Endothelial cell of umbilical vein (primary cell): ENCODE data around the gene KDM4B. TPM values are rescaled to one million over a fixed set of nuclear protein-coding genes. Genes with fewer than 3 reads are reported as not detected.
A peak's percentile ranks its signal among the peaks of the same experiment; 100 is the strongest.

ENCODE experiments used
- BruUV-seq: library from RNA; stranded (reverse); fragments of 400-500 nt; replicated peaks from 2 replicates; lab custom pipeline; 2021; lab: Mats Ljungman, UMichigan
- CTCF ChIA-PET: fragments of 300-600, 350-600 bp; sonication (Branson Sonifier 250); formaldehyde crosslinking; loops from one replicate; lab custom pipeline; 2021; ENCODE audit warnings: antibody characterized with exemption, inconsistent platforms; lab: Charles Lee
- POLR2A ChIA-PET: fragments of 300-600, 350-600 bp; sonication (Branson Sonifier 250); formaldehyde crosslinking; loops from one replicate; lab custom pipeline; 2021; ENCODE audit warnings: antibody characterized with exemption, inconsistent platforms; lab: Charles Lee
- DNase-seq: peaks from one replicate; pipeline ENCODE4 v3.0.0-alpha.2; 2011; ENCODE audit warnings: low read depth, low spot score
- FAIRE-seq: peaks from 2 replicates; lab custom pipeline; 2011; peaks lifted over from hg19 to GRCh38; lab: Jason Lieb, UNC
- H2AFZ ChIP-seq: 2 replicates; pipeline ENCODE4 v1.6.0; 2012; ENCODE audit warnings: low read depth, low read length, control low read depth, inconsistent platforms
- H3K27ac ChIP-seq: 2 replicates; pipeline ENCODE4 v1.5.1; 2011; ENCODE audit warnings: low read depth, mild to moderate bottlenecking, control low read depth, low read length, moderate library complexity; ENCODE audit not compliant: insufficient read depth
- H3K27me3 ChIP-seq, 2 experiments: 2 replicates each; pipeline versions ENCODE4 v1.6.0 to v1.6.1; 2011; ENCODE audit warnings: low read length in 2 of 2, mixed read lengths in 1 of 2; ENCODE audit not compliant: control insufficient read depth in 2 of 2, insufficient read depth in 2 of 2
- H3K36me3 ChIP-seq, 2 experiments: 2 replicates in 1 of 2; 3 replicates in 1 of 2; pipeline ENCODE4 v1.5.1; 2011; ENCODE audit warnings: low read length in 2 of 2, mild to moderate bottlenecking in 1 of 2, moderate library complexity in 1 of 2; ENCODE audit not compliant: control insufficient read depth in 2 of 2, insufficient read depth in 2 of 2; ENCODE audit errors: extremely low read depth in 1 of 2
- H3K4me1 ChIP-seq: 3 replicates; pipeline ENCODE4 v1.5.1; 2011; ENCODE audit warnings: mild to moderate bottlenecking, low read length; ENCODE audit not compliant: control insufficient read depth, insufficient read depth; ENCODE audit errors: extremely low read depth
- H3K4me2 ChIP-seq: 2 replicates; pipeline ENCODE4 v1.6.1; 2011; ENCODE audit warnings: low read length, control low read depth, mixed read lengths; ENCODE audit not compliant: insufficient read depth
- H3K4me3 ChIP-seq, 3 experiments: fragments of 200-600 bp in 1 of 3; sonication (generic), shearing (Covaris generic) in 1 of 3; replicated peaks in 1 of 3; 2 replicates each; pipeline ENCODE4 v1.5.1; 2011 to 2016; ENCODE audit warnings: control low read depth in 3 of 3, low read length in 3 of 3, mild to moderate bottlenecking in 2 of 3, inconsistent platforms in 1 of 3, low read depth in 1 of 3, moderate library complexity in 1 of 3; ENCODE audit not compliant: insufficient read depth in 1 of 3
- H3K79me2 ChIP-seq: 2 replicates; pipeline ENCODE4 v1.6.0; 2012; ENCODE audit warnings: low read length, inconsistent platforms; ENCODE audit not compliant: control insufficient read depth, insufficient read depth
- H3K9ac ChIP-seq: replicated peaks from 2 replicates; pipeline ENCODE3; 2011; ENCODE audit warnings: low read length, control low read depth; ENCODE audit not compliant: insufficient read depth; ENCODE audit errors: extremely low read depth
- H3K9me1 ChIP-seq: replicated peaks from 3 replicates; pipeline ENCODE4 v1.6.0; 2011; ENCODE audit warnings: mild to moderate bottlenecking, low read length; ENCODE audit not compliant: control insufficient read depth, insufficient read depth; ENCODE audit errors: extremely low read depth
- H3K9me3 ChIP-seq: replicated peaks from 2 replicates; pipeline ENCODE4 v1.5.1; 2012; ENCODE audit warnings: low read length, inconsistent platforms; ENCODE audit not compliant: control insufficient read depth, insufficient read depth
- H4K20me1 ChIP-seq: replicated peaks from 2 replicates; pipeline ENCODE3; 2011; ENCODE audit warnings: mild to moderate bottlenecking, low read length; ENCODE audit not compliant: control insufficient read depth, insufficient read depth; ENCODE audit errors: extremely low read depth
- EZH2 ChIP-seq: IDR thresholded peaks from 2 replicates; pipeline ENCODE4 v1.6.1; 2012; ENCODE audit warnings: borderline replicate concordance, low read depth, mild to moderate bottlenecking, moderate library complexity, low read length, inconsistent platforms; ENCODE audit not compliant: severe bottlenecking
- FOS ChIP-seq: IDR thresholded peaks from 2 replicates; pipeline ENCODE4 v1.6.1; 2011; ENCODE audit warnings: mild to moderate bottlenecking, low read length, moderate library complexity, borderline replicate concordance; ENCODE audit not compliant: insufficient read depth
- GATA2 ChIP-seq: IDR thresholded peaks from 2 replicates; pipeline ENCODE4 v1.7.0; 2011; ENCODE audit warnings: low read depth, mild to moderate bottlenecking, moderate library complexity, mixed read lengths, low read length; ENCODE audit not compliant: insufficient read length, insufficient read depth
- JUN ChIP-seq: IDR thresholded peaks from 2 replicates; pipeline ENCODE4 v1.6.1; 2011; ENCODE audit warnings: borderline replicate concordance, low read depth; ENCODE audit not compliant: insufficient read length, insufficient read depth
- POLR2AphosphoS5 ChIP-seq: IDR thresholded peaks from 2 replicates; pipeline ENCODE4 v1.6.1; 2012; ENCODE audit warnings: low read depth, mild to moderate bottlenecking, control low read depth, low read length, moderate library complexity; ENCODE audit not compliant: insufficient read depth
- dilution Hi-C: fragments of 300-500 bp; cut with MboI; formaldehyde crosslinking; loops from one replicate; pipeline ENCODE4 v1.15.0; 2019; ENCODE audit warnings: low sequenced_read_pairs; ENCODE audit not compliant: extremely low pct_ligation_motif_present
- intact Hi-C: fragments of 100-400 bp; cut with micrococcal nuclease; formaldehyde crosslinking; loops from one replicate; pipeline ENCODE4 v1.10.0; 2022
- polyA plus RNA-seq, 4 experiments: library from polyadenylated mRNA; depleted of rRNA in 3 of 4; stranded (reverse) in 3 of 4; unstranded in 1 of 4; fragments of >200 nt; gene quantifications; 2 replicates each; pipeline versions ENCODE4 v1.2.1 to v1.2.3, GENCODE V29; 2011 to 2012; ENCODE audit warnings: missing spikeins in 1 of 4
- total RNA-seq: library from RNA; stranded (reverse); gene quantifications from 2 replicates; pipeline ENCODE4 v1.2.3, GENCODE V29; 2021

Gene KDM4B
- total and polyA plus RNA-seq, 2 donors (not counting 3 experiments of a cell fraction or from before 2014, with no cell fraction given) = 12.4 to 37.2 TPM

- H3K4me1 ChIP-seq = peaks cover 10% of the 10 kb centered on the region
- H3K79me2 ChIP-seq = peaks cover 41% of the 10 kb centered on the region
- POLR2A ChIA-PET = interaction anchor here (1.2 kb wide), 1 partner anchor 13 kb away, joined by 3 read pairs; no protein-coding TSS in a partner anchor
- H2AFZ ChIP-seq = no peak overlapping the region
- H3K36me3 ChIP-seq = peaks cover 0 to 2% of the 10 kb centered on the region in 2 experiments
- no peak overlapping the region for H3K4me2 ChIP-seq
- no peaks in the 10 kb centered on the region for H3K9me1 ChIP-seq
- H3K9me3 ChIP-seq = no peaks in the 10 kb centered on the region
- no peak overlapping the region for H3K4me3 ChIP-seq
- TF ChIP-seq POLR2AphosphoS5 (no peak), JUN (no peak), EZH2 (no peak), GATA2 (no peak)
- FAIRE-seq (no peak), DNase-seq (no peak)
- CTCF ChIA-PET = no interaction called here
- H4K20me1 ChIP-seq = no peaks in the 10 kb centered on the region
- intact Hi-C loops (no loop called here), dilution Hi-C loops (no loop called here)
- no peak overlapping the region for H3K9ac ChIP-seq
- H3K27me3 ChIP-seq = no peaks in the 10 kb centered on the region
- no peak overlapping the region for H3K27ac ChIP-seq
- BruUV-seq = no TSS peak
These were observed 12.7 kb downstream of the KDM4B start for GRCh38 chr19:4981681-4981958.

GRCh38 chr19:4983346-4984105 lies 14.6 kb downstream of the KDM4B start:
- TF ChIP-seq POLR2AphosphoS5 (peak; percentile 5), FOS (no peak)
- Histone ChIP-seq H3K9ac (no peak overlapping the region), H3K27me3 (no peaks in the 10 kb centered on the region), H2AFZ (no peak overlapping the region), H3K27ac (no peak overlapping the region), H3K4me3 (no peak overlapping the region), H3K9me1 (no peaks in the 10 kb centered on the region), H3K9me3 (no peaks in the 10 kb centered on the region), H3K4me1 (peaks cover 10% of the 10 kb centered on the region), H3K4me2 (no peak overlapping the region), H3K36me3 (no peaks in the 10 kb centered on the region), H3K79me2 (peaks cover 43% of the 10 kb centered on the region), H4K20me1 (no peaks in the 10 kb centered on the region)
- CTCF ChIA-PET = interaction anchor here (2.1 to 2.2 kb wide), 3 partner anchors 12 to 48 kb away, joined by 5 to 17 read pairs (median 9); no protein-coding TSS in a partner anchor
- POLR2A ChIA-PET = no interaction called here
- no TSS peak for BruUV-seq
- DNase-seq = peak; percentile 44
- FAIRE-seq = peak; percentile 83
- dilution Hi-C loops (no loop called here), intact Hi-C loops (no loop called here)
